ENCODE measurements around the gene SLC16A12.

The SLC16A12 gene

GRCh38 chr10:89388806-89389205 lies 146.6 kb downstream of the SLC16A12 start:
- DNase-seq: no peak

GRCh38 chr10:89384474-89385340 lies 150.7 kb downstream of the SLC16A12 start:
- DNase-seq: no peak

- DNase-seq: no peak
These were observed 152.6 kb downstream of the SLC16A12 start for GRCh38 chr10:89382757-89383156.
